CD4-positive, alpha-beta T cell treated with Interferon alpha-2 for 1 hour (primary cell): ENCODE data around the gene MEGF11.

ENCODE experiments used
- DNase-seq, 2 donors: peaks; one replicate each; pipeline ENCODE4 v3.0.0-alpha.2; 2020 to 2022

The MEGF11 gene

GRCh38 chr15:66167854-66168253 lies 85.7 kb downstream of the MEGF11 start:
- no peak for DNase-seq

GRCh38 chr15:66165856-66166255 lies 87.7 kb downstream of the MEGF11 start:
- no peak for DNase-seq

GRCh38 chr15:66164788-66165187 lies 88.8 kb downstream of the MEGF11 start:
- DNase-seq, result no peak

- DNase-seq, result no peak
Observed at GRCh38 chr15:66163553-66163952, 90.0 kb downstream of the MEGF11 start.

- no peak for DNase-seq
Observed at GRCh38 chr15:66162286-66162685, 91.3 kb downstream of the MEGF11 start.

- DNase-seq, result no peak
Observed at GRCh38 chr15:66161575-66162118, 91.9 kb downstream of the MEGF11 start.

- DNase-seq, result no peak
Observed at GRCh38 chr15:66161108-66161507, 92.4 kb downstream of the MEGF11 start.

GRCh38 chr15:66157507-66157906 lies 96.0 kb downstream of the MEGF11 start:
- no peak for DNase-seq

- DNase-seq, result no peak
Observed at GRCh38 chr15:66156310-66156975, 97.1 kb downstream of the MEGF11 start.

- DNase-seq, result no peak
Observed at GRCh38 chr15:66155065-66155464, 98.5 kb downstream of the MEGF11 start.

GRCh38 chr15:66154581-66154980 lies 99.0 kb downstream of the MEGF11 start:
- no peak for DNase-seq

- no peak for DNase-seq
Observed at GRCh38 chr15:66153549-66154415, 99.8 kb downstream of the MEGF11 start.

- DNase-seq, result no peak
Observed at GRCh38 chr15:66152650-66153049, 100.9 kb downstream of the MEGF11 start.

- no peak for DNase-seq
Observed at GRCh38 chr15:66151809-66152208, 101.7 kb downstream of the MEGF11 start.

GRCh38 chr15:66149871-66150270 lies 103.7 kb downstream of the MEGF11 start:
- no peak for DNase-seq

- no peak for DNase-seq
Observed at GRCh38 chr15:66148187-66148586, 105.4 kb downstream of the MEGF11 start.

- DNase-seq, result no peak
Observed at GRCh38 chr15:66147440-66147839, 106.1 kb downstream of the MEGF11 start.

- DNase-seq, result no peak
Observed at GRCh38 chr15:66145726-66146182, 107.8 kb downstream of the MEGF11 start.

- no peak for DNase-seq
Observed at GRCh38 chr15:66144978-66145725, 108.4 kb downstream of the MEGF11 start.

GRCh38 chr15:66142285-66142684 lies 111.3 kb downstream of the MEGF11 start:
- no peak for DNase-seq

GRCh38 chr15:66139591-66140207 lies 113.9 kb downstream of the MEGF11 start:
- DNase-seq, result no peak

GRCh38 chr15:66138892-66139590 lies 114.5 kb downstream of the MEGF11 start:
- DNase-seq, result no peak
